HG02943 (cell line): Measurements from ENCODE around the gene PSENEN.
A peak's percentile ranks its signal among the peaks of the same experiment; 100 is the strongest.
"Not testable (repeated sequence)": the region's sequence is repeated elsewhere in the genome, so short reads cannot be mapped to it uniquely, and the experiment has no call there.

ENCODE experiments used
- ATAC-seq: cut with Tn5 transposase; IDR thresholded peaks from one replicate; pipeline ENCODE4 v1.9.1; 2021; ENCODE audit warnings: mild to moderate bottlenecking, low read depth, moderate library complexity; ENCODE audit not compliant: unreplicated experiment

Gene PSENEN

DNA sequence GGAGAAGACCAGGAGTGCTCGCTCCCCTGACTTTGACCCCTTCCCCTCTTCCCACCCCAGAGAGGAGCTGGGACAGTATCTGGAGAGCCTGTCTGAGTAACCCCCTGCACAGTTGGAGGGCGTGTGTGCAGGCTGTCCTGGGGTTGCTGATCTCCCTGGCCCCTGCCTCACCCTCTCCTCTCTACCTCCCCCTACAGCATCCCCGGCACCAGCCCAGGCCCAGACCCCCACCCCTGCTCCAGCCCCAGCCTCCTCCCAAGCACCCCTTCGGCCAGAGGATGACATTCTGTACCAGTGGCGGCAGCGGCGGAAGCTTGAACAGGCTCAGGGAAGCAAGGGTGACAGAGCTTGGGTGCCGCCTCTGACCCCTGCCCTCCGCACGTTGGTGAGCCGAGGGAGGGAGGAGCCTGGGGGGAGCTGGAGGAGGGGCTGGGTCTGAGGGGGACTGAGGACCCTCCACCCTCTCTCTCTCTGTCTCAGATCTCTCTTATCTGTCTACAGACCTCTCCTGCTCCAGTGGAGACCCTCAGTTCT lies 21.2 kb downstream of the PSENEN start:
- no peak for ATAC-seq

DNA sequence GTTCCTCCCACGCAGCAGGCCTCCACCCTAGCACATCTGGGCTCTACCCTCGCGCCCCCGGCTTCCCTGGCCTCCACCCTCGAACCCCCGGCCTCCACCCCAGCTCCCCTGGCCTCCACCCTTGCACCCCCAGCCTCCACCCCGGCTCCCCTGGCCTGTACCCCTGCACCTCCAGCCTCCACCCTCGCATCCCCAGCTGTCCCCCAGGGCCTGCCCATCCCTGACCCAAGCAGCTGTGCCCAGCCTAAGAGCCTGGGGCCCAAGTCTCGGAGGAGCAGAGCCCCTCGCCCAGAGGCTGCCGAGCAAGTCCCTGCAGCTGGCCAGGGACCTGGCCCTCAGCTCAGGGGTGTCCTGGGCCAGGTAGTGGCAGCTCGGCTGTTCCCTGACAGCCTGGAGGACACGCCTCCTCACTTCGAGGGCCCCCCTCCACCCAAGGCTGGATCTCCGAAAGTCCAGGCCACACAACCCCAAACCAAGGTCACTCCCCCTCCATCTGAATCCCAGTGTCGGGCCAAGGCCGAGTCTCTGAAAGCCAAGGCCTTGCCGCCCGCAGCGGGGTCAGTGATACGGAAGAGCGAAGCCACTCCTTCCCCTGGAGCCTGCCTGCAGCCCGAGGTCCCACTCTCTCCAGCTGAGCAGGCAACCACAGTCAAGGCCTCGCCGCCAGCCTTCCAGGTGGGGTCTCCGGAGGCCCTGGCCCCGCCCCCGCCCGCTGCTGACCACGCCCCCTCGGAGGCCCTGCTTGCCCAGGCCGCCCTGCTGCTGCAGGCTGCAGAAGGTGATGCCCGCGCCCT lies 22.0 kb downstream of the PSENEN start:
- no peak for ATAC-seq

DNA sequence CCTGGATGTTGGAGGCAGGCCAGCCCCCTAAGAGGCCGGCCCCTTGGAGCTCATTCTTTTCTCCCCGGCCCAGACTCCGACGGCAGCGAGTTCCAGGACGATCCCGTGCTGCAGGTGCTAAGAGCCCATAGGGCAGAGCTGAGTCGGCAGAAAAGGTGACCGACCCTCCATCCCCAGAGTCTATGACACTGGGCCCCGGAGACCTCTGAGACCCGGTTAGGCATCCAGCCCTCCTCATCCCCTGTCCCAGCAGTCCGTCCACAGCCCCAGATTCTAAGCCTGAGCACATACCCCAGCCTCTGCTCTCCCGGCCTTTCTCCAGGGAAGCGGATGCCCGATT lies 22.6 kb downstream of the PSENEN start:
- ATAC-seq = no peak

DNA sequence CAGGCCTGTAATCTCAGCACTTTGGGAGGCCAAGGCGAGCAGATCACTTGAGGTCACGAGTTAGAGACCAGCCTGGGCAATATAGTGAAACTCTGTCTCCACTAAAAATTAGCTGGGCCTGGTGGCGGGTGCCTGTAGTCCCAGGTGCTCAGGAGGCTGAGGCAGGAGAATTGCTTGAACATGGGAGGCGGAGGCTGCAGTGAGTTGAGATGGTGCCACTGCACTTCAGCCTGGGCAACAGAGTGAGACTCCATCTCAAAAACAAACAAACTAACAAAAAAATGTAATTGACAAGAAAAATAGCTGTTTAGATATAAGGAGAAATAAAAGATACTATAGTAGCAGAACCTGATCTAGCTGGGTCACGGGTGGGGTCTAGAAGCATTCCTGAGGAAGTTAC lies 26.9 kb downstream of the PSENEN start:
- ATAC-seq = not testable (repeated sequence)

DNA sequence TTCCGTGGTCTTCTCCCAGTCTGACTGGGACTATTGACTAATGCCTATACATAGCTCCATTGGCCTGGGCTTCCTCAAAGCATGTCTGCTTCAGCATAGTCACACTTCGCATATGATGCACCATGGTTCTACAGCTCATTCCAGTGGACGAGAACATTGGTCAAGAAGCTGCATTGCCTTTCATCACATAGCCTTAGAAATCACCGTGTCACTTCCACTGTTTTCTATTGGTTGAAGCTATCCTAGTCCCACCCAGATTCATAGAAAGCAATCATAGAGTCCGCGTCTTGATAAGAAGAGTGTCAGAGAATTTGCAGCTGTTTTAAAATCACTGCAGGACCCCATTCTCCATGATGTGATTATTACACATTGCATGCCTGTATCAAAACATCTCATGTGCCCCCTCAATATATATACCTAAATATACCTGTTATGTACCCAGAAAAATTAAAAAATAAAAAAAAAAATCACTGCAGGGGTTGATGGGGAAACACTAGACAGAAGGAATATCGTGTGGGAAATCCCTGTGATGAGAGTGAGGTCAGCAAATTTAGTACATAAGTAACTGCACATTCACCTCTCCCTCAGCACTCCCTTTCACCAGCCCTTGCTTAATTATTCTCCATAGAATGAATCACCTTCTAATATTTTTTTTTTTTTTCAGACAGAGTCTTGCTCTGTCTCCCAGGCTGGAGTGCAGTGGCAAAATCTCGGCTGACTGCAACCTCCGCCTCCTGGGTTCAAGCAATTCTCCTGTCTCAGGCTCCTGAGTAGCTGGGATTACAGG lies 27.8 kb downstream of the PSENEN start:
- no peak for ATAC-seq

DNA sequence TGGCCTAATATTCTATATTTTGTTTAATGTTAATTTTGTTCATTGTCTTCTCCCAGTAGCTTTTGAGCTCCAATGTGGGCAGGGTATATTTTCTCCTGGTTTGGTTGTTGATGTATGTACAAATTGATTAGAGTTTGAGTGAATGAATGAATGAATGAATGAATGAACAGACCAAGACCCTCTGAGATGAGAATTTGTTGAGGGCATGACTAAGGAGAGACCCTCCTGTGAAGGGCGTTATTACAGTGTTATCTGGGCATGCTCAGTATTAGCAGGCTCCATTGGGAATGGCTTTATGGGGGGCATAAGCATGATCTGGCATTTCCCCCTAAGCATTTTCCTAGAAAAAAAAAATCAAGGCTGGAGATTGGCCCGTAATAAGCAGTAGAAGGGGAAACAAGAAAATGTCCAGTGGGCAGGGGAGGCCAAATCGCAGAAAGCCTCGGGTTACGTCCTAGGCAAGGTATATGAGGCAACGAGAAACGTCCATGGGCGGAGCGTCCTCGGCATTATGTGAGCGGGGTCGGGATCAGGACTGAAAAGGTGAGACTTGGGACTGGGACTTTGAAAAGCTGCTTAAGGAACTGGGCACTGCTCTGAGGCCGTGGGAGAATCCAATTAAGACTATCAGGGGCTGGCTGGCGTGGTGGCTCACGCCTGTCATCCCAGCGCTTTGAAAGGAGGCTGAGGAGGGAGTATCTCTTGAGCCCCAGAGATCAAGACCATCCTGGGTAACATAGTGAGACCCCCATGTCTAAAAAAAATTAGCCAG lies 29.0 kb downstream of the PSENEN start:
- ATAC-seq = no peak

DNA sequence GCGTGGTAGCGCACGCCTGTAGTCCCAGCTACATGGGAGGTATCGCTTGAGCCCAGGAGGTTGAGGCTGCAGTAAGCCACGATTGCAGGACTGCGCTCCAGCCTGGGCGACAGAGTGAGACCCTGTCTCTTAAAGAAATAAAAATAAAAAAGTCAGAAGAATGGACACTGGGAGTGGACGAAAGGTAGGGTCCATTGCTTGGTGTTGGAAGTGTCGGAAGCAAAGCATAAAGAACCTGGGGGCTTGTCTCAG lies 29.5 kb downstream of the PSENEN start:
- ATAC-seq = no peak

DNA sequence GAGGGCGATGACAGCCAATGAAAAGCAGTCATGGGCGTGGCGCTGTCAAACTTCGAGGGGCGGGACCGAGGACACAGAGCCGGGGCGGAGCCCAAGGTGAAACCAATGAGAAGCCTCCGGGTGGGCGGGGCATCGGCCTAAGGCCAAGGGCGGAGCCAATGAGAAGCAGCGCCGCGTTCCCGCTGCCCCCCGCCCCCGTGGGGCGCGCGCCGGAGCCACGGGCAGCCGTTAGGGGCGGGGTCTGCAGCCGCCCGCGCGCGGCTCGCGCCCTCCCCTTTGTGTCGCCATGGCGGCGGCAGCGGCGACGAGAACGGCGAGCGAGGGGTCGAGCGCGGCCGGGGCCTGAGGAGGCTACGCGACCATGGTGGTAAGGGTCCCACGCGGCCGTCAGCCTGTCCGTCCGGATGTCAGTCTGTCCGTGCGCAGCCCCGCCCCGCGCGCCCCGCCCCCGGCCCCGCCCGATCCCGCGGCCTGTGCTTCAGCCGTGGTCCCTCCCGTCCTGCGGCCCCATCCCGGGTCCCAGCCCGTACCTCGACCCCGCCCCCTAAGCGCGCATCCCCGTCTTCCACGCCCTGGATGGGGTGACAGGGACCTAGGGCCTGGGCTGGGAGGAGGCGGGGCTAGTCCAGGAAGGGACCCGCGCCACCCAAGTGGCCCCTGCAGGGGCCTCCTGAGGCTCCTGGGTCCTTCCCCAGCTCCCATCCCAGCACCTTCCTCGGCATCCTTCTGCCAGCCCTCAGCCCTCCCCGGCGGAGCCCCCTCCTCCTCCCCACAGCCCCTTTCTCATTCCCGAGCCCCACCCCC lies 30.0 kb downstream of the PSENEN start, which contains the start of gene ARHGAP33:
Gene ARHGAP33, plus strand, starts transcription at position 267 of the 804 bp plus-strand sequence. Its CDS starts 95 bp downstream, at position 362.
- ATAC-seq = peak; percentile 76

DNA sequence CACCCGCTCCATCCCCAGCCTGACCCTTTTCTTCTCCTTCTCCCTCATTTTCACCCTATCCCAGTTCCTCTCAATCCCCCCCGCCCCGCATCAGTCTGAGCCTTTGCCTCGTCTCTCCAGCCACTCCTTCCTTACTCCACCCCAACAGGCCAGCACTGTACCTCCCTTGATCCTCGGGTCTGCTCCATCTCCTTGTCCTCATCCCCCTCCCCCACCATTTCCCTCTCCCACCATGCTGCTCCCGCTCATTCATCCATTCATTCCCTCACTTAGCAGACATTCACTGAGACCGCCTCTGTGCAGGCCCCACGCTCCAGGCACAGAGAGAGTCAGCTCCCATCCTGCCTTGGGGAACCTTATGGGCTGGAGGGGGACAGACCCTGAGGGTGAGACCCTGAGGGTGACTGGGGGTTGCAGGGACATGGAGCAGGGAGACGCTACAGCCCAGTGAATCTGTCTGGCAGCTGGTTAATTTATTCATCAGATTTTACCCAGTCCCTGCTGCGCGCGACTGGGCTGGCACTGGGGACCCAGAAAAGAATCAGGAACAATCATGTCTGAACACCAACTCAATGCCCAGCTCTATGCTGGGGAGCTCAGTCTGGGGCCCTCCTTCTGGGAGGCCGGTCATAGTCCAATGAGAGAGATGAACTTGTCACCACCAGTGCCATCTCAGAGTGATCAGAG lies 30.8 kb downstream of the PSENEN start:
- ATAC-seq = no peak

DNA sequence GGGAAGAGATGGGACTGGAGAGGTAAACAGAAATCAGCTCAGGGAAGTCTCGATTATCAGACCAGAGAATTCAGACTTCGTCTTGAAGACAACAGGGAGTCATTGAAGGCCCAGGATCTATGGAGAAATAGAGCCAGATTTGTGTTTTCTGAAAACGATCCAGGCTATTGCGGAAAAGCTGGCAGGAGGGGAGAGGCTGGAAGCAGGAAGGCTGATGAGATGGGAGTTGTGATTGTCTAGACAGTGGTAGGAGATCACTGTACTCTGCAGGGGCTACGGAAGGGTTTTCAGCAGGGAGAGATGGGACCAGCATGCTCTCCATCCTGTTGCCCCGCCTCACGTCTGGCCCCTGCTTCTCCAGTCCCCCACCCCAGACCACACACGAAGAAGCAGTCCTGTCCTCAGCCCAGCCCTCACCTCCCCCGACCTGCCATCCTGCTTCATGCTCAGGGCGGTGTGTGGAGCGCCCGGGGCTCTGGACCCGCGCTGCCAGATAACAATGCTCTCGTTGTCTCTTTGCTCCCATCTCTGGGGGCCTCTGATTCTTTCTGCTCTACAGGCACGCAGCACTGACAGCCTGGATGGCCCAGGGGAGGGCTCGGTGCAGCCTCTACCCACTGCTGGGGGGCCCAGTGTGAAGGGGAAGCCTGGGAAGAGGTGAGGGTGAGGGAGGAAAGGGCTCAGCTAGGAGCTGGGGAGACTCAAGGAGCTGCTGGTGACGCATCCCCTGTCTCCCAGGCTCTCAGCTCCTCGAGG lies 31.8 kb downstream of the PSENEN start:
- ATAC-seq = no peak

DNA sequence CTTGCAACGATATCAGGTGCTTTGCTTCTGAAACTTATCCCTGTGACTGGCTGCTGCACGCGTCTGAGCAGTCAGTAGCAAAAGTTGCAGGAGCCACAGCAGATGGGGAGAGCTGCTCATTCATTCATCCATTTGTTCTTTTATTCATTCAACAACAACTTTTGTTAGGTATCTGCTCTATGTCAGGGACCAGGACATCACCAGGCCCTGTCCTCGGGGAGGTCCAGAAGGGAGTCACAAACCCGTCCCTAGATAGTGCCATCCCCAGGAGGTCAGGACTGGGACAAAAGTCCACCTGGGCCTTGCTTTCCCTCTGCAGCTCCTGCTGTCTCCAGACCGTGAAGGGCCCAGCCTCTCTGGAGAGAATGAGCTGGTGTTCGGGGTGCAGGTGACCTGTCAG lies 32.5 kb downstream of the PSENEN start:
- no peak for ATAC-seq

DNA sequence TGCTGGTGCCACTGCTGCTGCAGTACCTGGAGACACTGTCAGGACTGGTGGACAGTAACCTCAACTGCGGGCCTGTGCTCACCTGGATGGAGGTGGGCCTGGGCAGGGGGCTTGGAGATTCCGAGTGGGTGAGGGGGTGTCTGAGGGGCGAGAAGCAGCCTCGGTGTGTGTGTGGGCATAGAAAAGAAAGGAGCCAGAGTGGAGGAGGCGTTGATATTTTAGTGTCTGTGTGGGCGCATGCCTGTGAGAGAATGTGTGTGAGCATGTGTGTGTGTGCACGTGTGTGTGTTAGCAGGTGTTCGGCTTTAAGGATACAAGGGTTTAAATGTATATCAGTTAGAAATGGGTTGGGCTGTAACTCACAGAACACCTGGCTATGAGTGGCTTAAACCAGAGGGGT lies 33.6 kb downstream of the PSENEN start:
- no peak for ATAC-seq

DNA sequence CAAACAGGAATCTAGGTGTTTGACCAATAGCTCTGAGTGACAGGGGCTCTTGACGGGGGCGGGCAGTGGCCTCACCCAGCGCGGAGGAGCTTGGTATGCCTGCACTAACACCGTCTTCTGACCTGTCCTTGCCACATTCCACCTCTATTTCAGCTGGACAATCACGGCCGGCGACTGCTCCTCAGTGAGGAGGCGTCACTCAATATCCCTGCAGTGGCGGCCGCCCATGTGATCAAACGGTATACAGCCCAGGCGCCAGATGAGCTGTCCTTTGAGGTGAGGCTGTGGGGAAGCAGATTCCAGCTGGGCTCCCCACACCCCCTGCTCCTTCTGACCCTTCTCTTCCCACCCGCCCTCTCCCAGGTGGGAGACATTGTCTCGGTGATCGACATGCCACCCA lies 34.6 kb downstream of the PSENEN start:
- no peak for ATAC-seq

DNA sequence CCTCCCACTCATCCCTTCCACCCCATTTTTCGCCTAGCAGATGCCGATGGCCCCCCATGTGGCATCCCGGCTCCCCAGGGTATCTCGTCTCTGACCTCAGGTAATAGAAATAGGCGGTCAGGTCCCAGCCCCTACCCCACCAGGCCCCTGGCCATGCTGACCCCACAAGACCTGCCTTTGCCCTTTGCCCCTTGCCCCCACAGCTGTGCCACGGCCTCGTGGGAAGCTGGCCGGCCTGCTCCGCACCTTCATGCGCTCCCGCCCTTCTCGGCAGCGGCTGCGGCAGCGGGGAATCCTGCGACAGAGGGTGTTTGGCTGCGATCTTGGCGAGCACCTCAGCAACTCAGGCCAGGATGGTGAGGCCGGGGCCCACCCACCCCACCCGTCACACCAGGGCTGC lies 35.3 kb downstream of the PSENEN start:
- ATAC-seq = no peak

DNA sequence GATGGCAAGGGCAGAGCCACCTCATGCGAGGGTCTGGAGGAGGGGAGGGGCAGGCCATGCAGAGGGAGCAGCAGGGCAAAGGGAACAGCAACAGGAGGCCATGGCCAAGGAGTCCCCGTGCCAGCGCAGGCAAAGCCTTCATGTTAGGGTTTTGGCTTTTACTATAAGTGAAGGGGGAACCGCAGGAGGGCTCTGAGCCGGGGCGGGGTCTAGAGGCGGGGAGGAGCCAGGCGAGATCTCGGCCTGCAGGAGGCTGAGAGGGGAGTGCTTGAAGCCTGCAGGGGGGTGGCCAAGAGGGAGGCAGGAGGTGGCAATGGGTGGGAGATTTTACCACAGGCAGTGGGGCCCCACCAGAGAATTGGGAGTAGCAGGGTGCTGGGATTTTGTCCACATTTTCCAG lies 36.2 kb downstream of the PSENEN start:
- no peak for ATAC-seq

DNA sequence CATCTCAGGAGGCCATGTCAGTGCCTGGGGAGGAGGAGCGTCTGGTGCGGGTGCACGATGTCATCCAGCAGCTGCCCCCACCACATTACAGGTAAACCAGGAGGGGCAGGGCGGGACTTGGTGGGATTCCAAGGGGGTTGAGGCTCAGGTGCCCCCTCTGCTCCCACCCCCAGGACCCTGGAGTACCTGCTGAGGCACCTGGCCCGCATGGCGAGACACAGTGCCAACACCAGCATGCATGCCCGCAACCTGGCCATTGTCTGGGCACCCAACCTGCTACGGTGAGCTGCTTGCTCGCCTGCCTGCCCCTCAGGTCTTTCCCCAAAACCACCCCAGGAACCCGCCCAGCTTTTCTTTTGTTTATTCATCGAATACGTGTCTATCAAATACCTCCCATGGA lies 37.1 kb downstream of the PSENEN start:
- no peak for ATAC-seq

DNA sequence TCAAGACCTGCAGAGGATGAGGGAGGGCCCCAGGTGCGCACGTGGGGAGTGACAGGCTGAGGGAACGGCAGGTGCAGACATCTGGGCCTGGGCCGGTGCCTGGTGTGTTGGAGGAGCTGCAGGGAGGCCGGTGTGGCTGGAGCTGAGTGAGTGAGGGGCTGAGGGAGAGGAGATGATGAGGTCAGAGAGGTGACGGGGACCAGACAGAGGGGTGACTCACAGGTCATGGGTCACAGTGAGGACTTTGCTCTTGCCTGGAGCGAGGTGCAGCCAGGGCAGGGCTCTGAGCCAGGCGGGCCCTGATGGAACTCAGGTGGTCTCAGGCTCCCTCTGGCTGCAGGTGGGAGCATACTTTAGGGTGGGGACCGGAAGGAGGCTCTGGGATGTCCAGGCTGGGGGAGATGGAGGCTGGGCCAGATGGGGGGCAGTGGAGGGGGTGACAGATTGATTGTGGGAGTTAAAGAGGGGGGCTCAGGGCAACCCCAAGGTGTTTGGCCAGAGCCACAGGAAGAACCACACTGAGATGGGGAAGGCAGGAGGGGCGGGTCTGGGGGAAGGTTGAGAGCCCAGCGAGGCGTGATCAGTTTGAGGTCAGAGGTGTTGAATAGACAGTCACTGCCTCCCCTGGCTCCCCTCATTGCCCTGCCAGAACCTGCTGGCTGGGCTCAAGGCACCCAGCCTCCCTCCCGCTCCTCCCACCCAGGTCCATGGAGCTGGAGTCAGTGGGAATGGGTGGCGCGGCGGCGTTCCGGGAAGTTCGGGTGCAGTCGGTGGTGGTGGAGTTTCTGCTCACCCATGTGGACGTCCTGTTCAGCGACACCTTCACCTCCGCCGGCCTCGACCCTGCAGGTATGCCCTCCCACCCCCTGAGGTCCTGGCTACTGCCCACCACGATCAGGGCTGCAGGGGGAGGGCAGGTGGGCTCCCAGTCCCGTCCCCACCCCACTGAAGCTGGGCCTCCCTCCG lies 38.3 kb downstream of the PSENEN start:
- ATAC-seq = no peak
